K562 (cell line): ENCODE results near the gene NUP98. TPM values are rescaled to one million over a fixed set of nuclear protein-coding genes. Genes with fewer than 3 reads are reported as not detected.

Experiments used
- CHAMP1 ChIP-seq: fragments of 450-650 bp; IDR thresholded peaks from 2 replicates; pipeline ENCODE4 v1.6.1; 2016; ENCODE audit warnings: mild to moderate bottlenecking
- KLF16 ChIP-seq: IDR thresholded peaks from 2 replicates; pipeline ENCODE4 v1.6.1; 2016; ENCODE audit warnings: antibody characterized with exemption
- LCOR ChIP-seq: sonication (generic); formaldehyde crosslinking; IDR thresholded peaks from 2 replicates; pipeline ENCODE4 v1.8.0; 2022; ENCODE audit warnings: mild to moderate bottlenecking, missing genetic modification reagents
- MTA1 ChIP-seq: fragments of 450-650 bp; IDR thresholded peaks from 2 replicates; pipeline ENCODE4 v1.6.1; 2017; ENCODE audit warnings: borderline replicate concordance
- MYC ChIP-seq, 2 experiments: fragments of 250-450 bp in 1 of 2; sonication (Bioruptor Pico) in 1 of 2; IDR thresholded peaks; 2 replicates each; pipeline versions ENCODE4 v1.5.1 to v1.6.1; 2012 to 2021; ENCODE audit warnings: low read depth in 2 of 2, borderline replicate concordance in 1 of 2, improper control_type of control experiment in 1 of 2, low read length in 1 of 2, mild to moderate bottlenecking in 1 of 2, moderate library complexity in 1 of 2
- NCOA2 ChIP-seq, 2 experiments: fragments of 450-650 bp; IDR thresholded peaks; 2 replicates each; pipeline ENCODE4 v1.6.1; 2018; ENCODE audit warnings: mild to moderate bottlenecking in 2 of 2, moderate library complexity in 1 of 2; ENCODE audit not compliant: partially characterized antibody in 2 of 2
- POLR2G ChIP-seq: fragments of 200-400 bp; formaldehyde crosslinking; IDR thresholded peaks from 2 replicates; pipeline ENCODE4 v1.6.1; 2017; ENCODE audit warnings: low read depth, mild to moderate bottlenecking, antibody characterized with exemption, low read length, moderate library complexity
- SIN3B ChIP-seq: fragments of 450-650 bp; IDR thresholded peaks from 2 replicates; pipeline ENCODE4 v1.6.1; 2017; ENCODE audit warnings: low read depth, mild to moderate bottlenecking, moderate library complexity
- SPI1 ChIP-seq: IDR thresholded peaks from 2 replicates; pipeline ENCODE4 v1.6.1; 2011; ENCODE audit warnings: low read depth, low read length, control low read depth, borderline replicate concordance
- TBP ChIP-seq: optimal IDR thresholded peaks from 2 replicates; pipeline ENCODE3; 2011; ENCODE audit warnings: low read depth, low read length, improper control_type of control experiment
- TCF3 ChIP-seq: sonication (generic); formaldehyde crosslinking; IDR thresholded peaks from 2 replicates; pipeline ENCODE4 v1.4.0; 2020; ENCODE audit warnings: mild to moderate bottlenecking, missing genetic modification reagents
- ZBTB40 ChIP-seq, 2 experiments: fragments of 450-650 bp in 1 of 2; sonication (generic) in 1 of 2; formaldehyde crosslinking in 1 of 2; IDR thresholded peaks; 2 replicates each; pipeline versions ENCODE4 v1.7.1 to v1.9.0; 2016 to 2022; ENCODE audit warnings: inconsistent platforms in 1 of 2, mild to moderate bottlenecking in 1 of 2, missing genetic modification reagents in 1 of 2
- ZEB2 ChIP-seq: fragments of 450-650 bp; IDR thresholded peaks from 2 replicates; pipeline ENCODE4 v1.6.1; 2016
- ZNF354B ChIP-seq: fragments of 250-450 bp; sonication (Bioruptor Pico); IDR thresholded peaks from 2 replicates; pipeline ENCODE4 v1.4.0; 2020
- ZNF696 ChIP-seq: fragments of 250-450 bp; sonication (Bioruptor Pico); conservative IDR thresholded peaks from 2 replicates; pipeline ENCODE4 v1.4.0; 2020; ENCODE audit warnings: mild to moderate bottlenecking, moderate library complexity
- polyA plus RNA-seq, 8 experiments: library from polyadenylated mRNA; depleted of rRNA in 4 of 8; stranded (reverse) in 5 of 8; unstranded in 3 of 8; fragments of >200 nt; fragmentation: Nextera tagmentation in 2 of 8; fragmentation: Illumina TruSeq in 1 of 8; extraction: Ambion mirVana in 2 of 8; extraction: Trizol in 1 of 8; gene quantifications; 2 replicates each; pipeline versions ENCODE4 v1.2.1 to v1.2.3, GENCODE V29; 2011 to 2014; ENCODE audit warnings: inconsistent platforms in 1 of 8, missing spikeins in 1 of 8
- total RNA-seq, 7 experiments: library from RNA; depleted of rRNA in 6 of 7; stranded (reverse); fragments of >200 nt in 6 of 7; fragmentation: Illumina TruSeq in 2 of 7; extraction: Trizol in 2 of 7; gene quantifications; 2 replicates each; pipeline versions ENCODE4 v1.2.1 to v1.2.3, GENCODE V29; 2011 to 2021; ENCODE audit warnings: low replicate concordance in 1 of 7

The NUP98 gene
- total and polyA plus RNA-seq, 9 of the 15 experiments (the other 6 are each of a cell fraction or from before 2014, with no cell fraction given) = 45.1 to 196 (median 130) TPM

DNA sequence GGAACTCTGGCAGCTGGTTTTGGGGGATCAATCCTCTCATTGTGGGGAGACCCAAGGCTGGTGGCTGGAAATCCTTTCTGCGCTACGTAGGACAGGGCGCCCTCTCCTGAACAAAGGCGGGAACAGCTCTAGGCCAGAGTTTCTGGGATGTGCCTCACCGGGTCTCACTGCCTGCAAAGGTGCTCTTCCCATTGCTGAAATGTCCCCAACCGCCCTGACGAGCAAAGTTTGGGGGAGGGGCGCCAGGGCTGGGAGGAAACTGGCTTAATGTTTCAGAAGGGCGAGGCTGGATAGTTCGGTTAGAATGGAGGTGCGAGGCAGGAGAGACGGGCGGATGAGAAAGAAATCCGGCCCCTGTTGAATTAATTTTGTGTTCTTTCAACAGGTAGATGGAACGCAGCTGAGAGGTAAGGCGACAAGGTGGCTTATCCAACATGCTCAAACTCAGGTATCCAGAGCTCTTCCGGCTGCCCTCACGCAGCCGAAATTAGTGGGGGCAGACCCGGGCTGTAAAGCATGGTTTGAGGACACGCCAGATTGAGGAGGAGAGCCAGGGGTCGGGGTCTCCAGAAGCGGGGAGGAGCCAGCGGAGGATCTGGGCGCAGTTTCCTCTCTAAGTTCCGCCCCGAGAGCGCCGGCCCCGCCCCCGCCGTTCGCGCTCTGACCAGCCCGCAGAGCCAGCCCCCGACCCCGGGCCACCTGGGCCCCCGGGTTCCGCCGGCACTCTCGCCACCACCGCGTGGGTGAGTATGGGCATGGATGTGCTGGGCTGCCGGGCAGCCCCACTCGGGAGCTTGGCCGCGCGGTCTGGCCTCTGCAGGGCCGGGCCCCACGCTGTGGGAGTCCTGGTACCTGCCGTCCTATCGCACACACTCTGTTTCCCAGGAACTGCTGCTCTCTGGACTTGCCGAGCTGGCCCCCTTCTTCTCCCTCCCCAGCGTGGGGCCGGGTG is 10.8 kb upstream of the NUP98 start, which contains the start of gene PGAP2 (continued):
- peak; percentile 39; the same call in 1 of the 2 replicates for TF ChIP-seq CHAMP1
- no peak for TF ChIP-seq NCOA2 (IDR thresholded peaks at IDR 0.05; ENCODE audit: partially characterized antibody in 2 of 2)
- peak; percentile 69 for TF ChIP-seq POLR2G
- TF ChIP-seq MTA1 = 0 out of 2 replicates have a peak, but pooled peaks have one; percentile 44
- 0 out of 2 replicates have a peak, but pooled peaks have one; percentile 22 for TF ChIP-seq ZBTB40 (IDR thresholded peaks at IDR 0.05)
- no peak for TF ChIP-seq ZBTB40 (CRISPR knock-in tag; IDR thresholded peaks at IDR 0.05)
- TF ChIP-seq KLF16 = peak; percentile 40; the same call in 1 of the 2 replicates
- TF ChIP-seq LCOR (CRISPR knock-in tag) = peak; percentile 62; the same call in 1 of the 2 replicates
- TF ChIP-seq ZEB2 = peak; percentile 95
- TF ChIP-seq SIN3B = peak; percentile 47; the same call in 1 of the 2 replicates
- no peak for TF ChIP-seq ZNF354B (CRISPR knock-in tag)
- TF ChIP-seq TBP = peak; percentile 6
- TF ChIP-seq ZNF696 (CRISPR knock-in tag) = no peak
- peak; percentile 22; the same call in 1 of the 2 replicates for TF ChIP-seq MYC (IDR thresholded peaks at IDR 0.05; ENCODE audit: low read depth, low read length)
- no peak for TF ChIP-seq MYC (CRISPR knock-in tag; IDR thresholded peaks at IDR 0.05; ENCODE audit: borderline replicate concordance, low read depth)
- TF ChIP-seq TCF3 (CRISPR knock-in tag) = peak; percentile 17; the same call in 1 of the 2 replicates
- TF ChIP-seq SPI1 = 0 out of 2 replicates have a peak, but pooled peaks have one; percentile 11
